ENCODE measurements around the gene UBD.

UBD gene

DNA sequence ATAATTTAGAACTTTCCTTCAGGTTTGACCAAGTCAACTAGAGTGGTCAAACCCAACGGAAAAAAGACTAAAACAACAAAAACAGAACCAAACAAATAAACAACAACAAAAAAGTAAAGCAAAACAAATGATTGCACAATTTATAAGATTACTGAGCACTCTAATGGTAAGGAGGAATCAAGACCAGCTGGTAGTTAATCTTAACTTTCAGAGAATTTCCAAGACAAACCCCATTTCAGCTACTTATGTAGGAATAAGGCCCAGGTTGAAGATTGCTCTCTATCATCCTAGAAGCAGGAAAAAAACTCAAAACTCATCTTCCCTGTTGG is 34.3 kb downstream of the UBD start:
- no peak overlapping the region for H3K4me3 ChIP-seq (ENCODE audit: low read depth, low read length)
- DNase-seq (ENCODE audit: low read depth), result no peak
- TF ChIP-seq CTCF (IDR thresholded peaks at IDR 0.05; ENCODE audit: control insufficient read depth, extremely low read depth, insufficient read depth), result no peak

DNA sequence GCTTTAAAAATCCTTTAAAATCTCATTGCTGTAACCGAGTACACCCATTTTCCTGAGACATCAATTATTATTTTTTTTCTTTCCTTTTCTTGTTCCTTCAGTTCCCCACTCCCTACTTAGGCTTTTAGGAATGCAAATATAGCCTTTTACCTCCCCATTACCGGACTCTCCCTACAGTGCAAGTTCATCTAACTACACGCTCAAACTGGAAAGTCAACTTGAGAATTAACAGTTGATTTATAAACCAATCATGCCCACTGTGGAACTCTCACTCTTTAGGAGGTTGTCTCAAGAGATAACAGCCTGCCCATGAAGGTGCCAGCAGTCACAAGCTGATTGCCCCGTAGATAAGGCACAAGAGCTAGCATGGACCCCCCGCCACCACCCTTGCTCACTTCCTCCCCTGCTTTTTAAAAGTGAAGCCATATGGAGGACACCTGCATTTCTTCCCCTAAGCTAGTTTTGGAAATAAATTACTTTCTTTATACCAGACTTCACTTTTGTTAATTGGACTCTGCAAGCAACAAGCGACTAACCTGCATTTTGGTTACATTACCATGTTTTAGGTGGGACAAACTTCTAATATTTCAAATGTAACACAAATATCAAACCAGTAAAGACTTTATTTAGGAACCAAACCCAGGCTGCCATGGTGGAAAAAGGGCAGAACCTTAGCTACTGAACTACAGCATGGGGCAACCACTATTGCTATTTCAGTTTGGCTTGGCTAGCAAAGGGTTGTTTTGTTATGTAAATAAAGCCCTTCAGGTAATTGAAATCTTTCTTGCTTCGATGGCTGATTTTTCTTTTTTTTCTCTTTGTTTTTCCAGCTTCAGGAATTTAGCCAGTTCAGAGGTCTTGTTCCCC is 34.9 kb downstream of the UBD start:
- no peak for TF ChIP-seq CTCF (IDR thresholded peaks at IDR 0.05; ENCODE audit: control insufficient read depth, extremely low read depth, insufficient read depth)
- no peak for DNase-seq (ENCODE audit: low read depth)
- H3K4me3 ChIP-seq (ENCODE audit: low read depth, low read length), result no peak overlapping the region

DNA sequence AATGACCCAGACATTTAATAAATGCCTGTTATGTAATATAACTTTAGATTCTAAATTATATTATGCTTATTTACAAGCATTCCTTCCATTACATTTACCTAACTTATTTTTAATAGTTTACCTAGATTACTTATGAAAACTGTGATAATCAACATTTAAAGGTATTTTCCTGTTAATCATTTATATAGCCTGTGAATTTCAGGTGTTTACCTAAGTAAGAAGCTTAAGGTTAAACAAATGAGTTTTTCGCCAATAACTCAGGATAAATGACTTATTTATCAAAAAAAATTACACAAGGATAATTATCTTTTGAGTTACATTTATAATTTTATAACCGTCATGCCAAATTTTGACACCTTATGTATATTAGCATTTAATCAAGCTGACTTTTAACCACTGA is 35.5 kb downstream of the UBD start:
- TF ChIP-seq CTCF (IDR thresholded peaks at IDR 0.05; ENCODE audit: control insufficient read depth, extremely low read depth, insufficient read depth), result no peak
- DNase-seq (ENCODE audit: low read depth), result no peak
- no peak overlapping the region for H3K4me3 ChIP-seq (ENCODE audit: low read depth, low read length)

DNA sequence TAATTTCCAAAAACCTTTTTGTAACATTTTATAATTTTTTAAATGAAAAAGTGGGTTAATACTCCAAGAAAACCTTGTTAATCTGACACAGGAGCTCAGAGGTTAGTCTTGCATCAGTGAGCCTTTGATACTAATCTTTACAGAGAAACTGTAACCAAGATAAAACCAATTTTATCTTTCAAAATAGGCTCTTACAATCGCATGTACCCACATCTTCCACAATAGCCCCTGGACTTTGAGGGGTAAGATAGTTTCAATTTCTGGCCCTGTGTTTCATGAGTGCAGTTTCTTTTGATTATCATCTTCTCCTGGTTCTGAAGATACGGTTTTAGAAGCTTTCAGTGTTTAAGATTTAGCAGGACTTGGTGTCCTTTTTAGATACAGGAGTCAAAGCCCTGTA is 37.3 kb downstream of the UBD start:
- DNase-seq (ENCODE audit: low read depth), result no peak
- no peak for TF ChIP-seq CTCF (IDR thresholded peaks at IDR 0.05; ENCODE audit: control insufficient read depth, extremely low read depth, insufficient read depth)
- H3K4me3 ChIP-seq (ENCODE audit: low read depth, low read length), result no peak overlapping the region

GRCh38 chr6:29521006-29521680 is 38.4 kb downstream of the UBD start:
- DNase-seq (ENCODE audit: low read depth), result no peak
- TF ChIP-seq CTCF (IDR thresholded peaks at IDR 0.05; ENCODE audit: control insufficient read depth, extremely low read depth, insufficient read depth), result no peak
- no peak overlapping the region for H3K4me3 ChIP-seq (ENCODE audit: low read depth, low read length)

DNA sequence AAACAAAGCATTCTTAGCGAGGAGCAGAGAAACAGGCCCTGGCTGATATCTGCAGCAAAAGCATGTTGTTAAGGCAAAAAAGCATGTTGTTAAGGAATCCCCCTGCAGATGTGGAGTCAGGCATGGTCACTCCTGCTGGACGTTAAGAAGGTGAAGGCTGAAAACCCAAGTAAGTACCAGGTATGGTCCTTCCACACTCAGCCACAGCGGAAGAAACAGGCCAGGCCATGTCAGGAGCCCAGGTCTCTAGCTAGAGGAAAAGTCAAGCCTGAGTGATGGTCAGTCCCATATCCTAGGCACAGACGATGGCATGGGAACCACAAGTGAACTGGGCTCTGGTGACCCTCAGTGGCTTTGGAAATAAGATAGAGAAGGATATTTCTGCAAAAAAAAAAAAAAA is 39.3 kb downstream of the UBD start:
- no peak overlapping the region for H3K4me3 ChIP-seq (ENCODE audit: low read depth, low read length)
- no peak for TF ChIP-seq CTCF (IDR thresholded peaks at IDR 0.05; ENCODE audit: control insufficient read depth, extremely low read depth, insufficient read depth)
- no peak for DNase-seq (ENCODE audit: low read depth)
